ENCODE measurements around the gene DLGAP1.

Gene DLGAP1

GRCh38 chr18:3921826-3922225 is 533.3 kb downstream of the DLGAP1 start:
- TF ChIP-seq CTCF (IDR thresholded peaks at IDR 0.05; ENCODE audit: low read depth, low read length) = no peak
- no peak for DNase-seq (ENCODE audit: low read depth in 2 of 2)
- no peak overlapping the region for H3K4me3 ChIP-seq (replicated peaks in 1 of 2; ENCODE audit: low read depth in 2 of 2, low read length in 2 of 2)

DNA sequence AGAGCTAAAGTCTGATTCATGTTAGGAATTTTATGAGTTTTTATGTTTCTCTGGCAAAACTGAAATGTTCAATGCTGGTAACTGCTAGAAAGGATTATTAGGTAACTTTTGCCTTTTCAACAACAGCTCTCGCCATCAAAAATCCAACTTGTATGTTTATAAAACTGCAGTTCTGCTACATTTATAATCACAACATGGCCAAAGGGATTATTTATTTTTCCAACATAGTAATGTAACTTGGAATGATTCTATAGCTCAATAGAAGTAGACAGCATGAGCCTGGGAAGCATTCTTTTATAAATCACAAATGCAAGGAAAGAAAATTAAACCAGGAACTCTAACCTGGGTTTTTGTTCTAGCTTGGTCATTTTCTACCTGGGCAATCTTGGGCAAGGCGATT is 534.3 kb downstream of the DLGAP1 start:
- TF ChIP-seq CTCF (IDR thresholded peaks at IDR 0.05; ENCODE audit: low read depth, low read length) = no peak
- no peak overlapping the region for H3K4me3 ChIP-seq (replicated peaks in 1 of 2; ENCODE audit: low read depth in 2 of 2, low read length in 2 of 2)
- DNase-seq (ENCODE audit: low read depth in 2 of 2) = no peak

GRCh38 chr18:3919396-3920061 is 535.6 kb downstream of the DLGAP1 start:
- no peak for TF ChIP-seq CTCF (IDR thresholded peaks at IDR 0.05; ENCODE audit: low read depth, low read length)
- no peak overlapping the region for H3K4me3 ChIP-seq (replicated peaks in 1 of 2; ENCODE audit: low read depth in 2 of 2, low read length in 2 of 2)
- no peak for DNase-seq (ENCODE audit: low read depth in 2 of 2)

DNA sequence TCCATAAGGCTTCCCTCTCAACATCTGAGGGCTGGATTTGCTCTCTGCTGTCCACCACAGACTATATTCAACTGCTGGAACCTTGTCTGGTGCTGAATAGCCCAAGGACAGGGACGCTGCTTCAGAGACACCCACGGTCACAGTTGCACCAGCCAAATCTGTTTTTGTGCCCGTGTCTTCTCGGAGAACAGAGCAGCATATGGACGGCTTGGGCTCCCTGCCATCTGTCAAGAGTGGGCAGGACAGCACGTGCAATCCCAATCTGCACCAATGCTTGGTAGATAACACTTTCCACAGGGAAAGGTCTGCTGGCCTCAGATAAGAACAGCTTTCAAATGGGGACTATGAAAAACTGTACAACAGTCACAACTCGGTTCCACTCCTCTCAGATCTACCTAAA is 539.0 kb downstream of the DLGAP1 start:
- no peak for TF ChIP-seq CTCF (IDR thresholded peaks at IDR 0.05; ENCODE audit: low read depth, low read length)
- no peak for DNase-seq (ENCODE audit: low read depth in 2 of 2)
- no peak overlapping the region for H3K4me3 ChIP-seq (replicated peaks in 1 of 2; ENCODE audit: low read depth in 2 of 2, low read length in 2 of 2)

GRCh38 chr18:3914833-3915610 is 540.1 kb downstream of the DLGAP1 start:
- no peak overlapping the region for H3K4me3 ChIP-seq (replicated peaks in 1 of 2; ENCODE audit: low read depth in 2 of 2, low read length in 2 of 2)
- DNase-seq (ENCODE audit: low read depth in 2 of 2) = no peak
- no peak for TF ChIP-seq CTCF (IDR thresholded peaks at IDR 0.05; ENCODE audit: low read depth, low read length)

DNA sequence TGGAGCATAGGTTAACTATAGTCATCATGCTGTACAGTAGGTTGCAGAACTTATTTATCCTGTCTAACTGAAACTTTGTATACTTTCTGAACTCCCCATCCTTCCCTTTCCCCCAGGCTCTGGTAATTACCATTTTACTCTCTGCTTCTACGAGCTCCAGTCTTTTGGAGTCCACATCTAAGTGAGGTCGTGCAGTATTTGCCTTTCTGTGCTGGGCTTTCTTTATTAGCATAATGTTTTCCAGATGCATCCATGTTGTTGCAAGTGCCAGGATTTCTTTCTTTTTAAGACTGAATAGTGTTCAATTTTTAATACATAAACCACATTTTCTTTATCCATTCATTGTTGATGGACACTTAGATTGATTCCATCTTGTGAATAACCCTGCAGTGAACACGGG is 541.0 kb downstream of the DLGAP1 start:
- no peak overlapping the region for H3K4me3 ChIP-seq (replicated peaks in 1 of 2; ENCODE audit: low read depth in 2 of 2, low read length in 2 of 2)
- DNase-seq (ENCODE audit: low read depth in 2 of 2) = no peak
- no peak for TF ChIP-seq CTCF (IDR thresholded peaks at IDR 0.05; ENCODE audit: low read depth, low read length)
